BE2C (cell line): Measurements from ENCODE around the gene CYBA.

Source experiments
- DNase-seq: peaks from one replicate; pipeline ENCODE4 v3.0.0-alpha.2; 2020
- H3K27me3 ChIP-seq: fragments of 250-450 bp; sonication (Bioruptor Pico); 2 replicates; pipeline ENCODE4 v1.5.1; 2020; ENCODE audit warnings: mild to moderate bottlenecking
- H3K36me3 ChIP-seq: fragments of 250-450 bp; sonication (Bioruptor Pico); 2 replicates; pipeline ENCODE4 v1.5.1; 2020; ENCODE audit warnings: mild to moderate bottlenecking
- H3K4me1 ChIP-seq: fragments of 250-450 bp; sonication (Bioruptor Pico); 2 replicates; pipeline ENCODE4 v1.5.1; 2020
- H3K4me3 ChIP-seq: 2 replicates; pipeline ENCODE4 v1.5.1; 2011; ENCODE audit warnings: low read depth, low read length
- H3K9me3 ChIP-seq: fragments of 250-450 bp; sonication (Bioruptor Pico); 2 replicates; pipeline ENCODE4 v1.5.1; 2020
- TF ChIP-seq, protein P1 (sequence below): IDR thresholded peaks from 2 replicates; pipeline ENCODE4 v1.5.1; 2012; ENCODE audit warnings: mild to moderate bottlenecking, low read depth, low read length

CYBA gene

DNA sequence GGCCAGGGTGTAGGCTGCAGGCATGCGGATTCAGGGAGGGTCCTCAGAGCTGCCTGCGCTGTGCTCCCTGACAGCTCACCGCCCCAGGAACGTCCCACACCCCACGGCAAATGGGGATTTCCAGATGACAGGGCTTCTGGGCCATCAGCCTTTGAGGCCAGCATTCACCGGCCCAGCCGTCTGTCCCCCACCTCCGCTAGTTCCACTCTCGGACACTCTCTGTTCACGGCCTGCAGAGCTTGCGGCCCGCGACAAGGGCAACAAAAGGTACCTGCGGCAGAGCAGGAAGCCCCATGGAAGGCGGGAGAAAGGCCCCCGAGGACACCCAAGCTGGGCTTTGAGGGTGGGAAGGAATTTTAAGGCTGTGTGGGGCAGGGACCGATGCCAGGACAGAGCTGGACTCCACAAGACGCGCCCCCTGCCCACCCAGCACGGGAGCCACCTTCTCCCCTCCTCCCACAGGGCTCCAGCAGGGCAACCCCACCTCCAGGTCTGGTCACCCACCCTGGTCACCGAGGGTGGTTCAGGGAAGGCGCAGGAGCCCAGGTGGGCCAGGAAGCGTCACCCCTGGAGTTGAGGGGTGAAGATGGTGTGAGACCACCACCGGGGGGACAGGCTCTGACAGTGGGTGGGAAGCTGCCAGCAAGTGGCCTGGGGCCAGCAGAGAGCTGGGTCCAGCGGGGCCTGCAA lies 5.6 kb upstream of the CYBA start:
- H3K4me1 ChIP-seq = no peaks in the 10 kb centered on the region
- TF ChIP-seq, protein P1, sequence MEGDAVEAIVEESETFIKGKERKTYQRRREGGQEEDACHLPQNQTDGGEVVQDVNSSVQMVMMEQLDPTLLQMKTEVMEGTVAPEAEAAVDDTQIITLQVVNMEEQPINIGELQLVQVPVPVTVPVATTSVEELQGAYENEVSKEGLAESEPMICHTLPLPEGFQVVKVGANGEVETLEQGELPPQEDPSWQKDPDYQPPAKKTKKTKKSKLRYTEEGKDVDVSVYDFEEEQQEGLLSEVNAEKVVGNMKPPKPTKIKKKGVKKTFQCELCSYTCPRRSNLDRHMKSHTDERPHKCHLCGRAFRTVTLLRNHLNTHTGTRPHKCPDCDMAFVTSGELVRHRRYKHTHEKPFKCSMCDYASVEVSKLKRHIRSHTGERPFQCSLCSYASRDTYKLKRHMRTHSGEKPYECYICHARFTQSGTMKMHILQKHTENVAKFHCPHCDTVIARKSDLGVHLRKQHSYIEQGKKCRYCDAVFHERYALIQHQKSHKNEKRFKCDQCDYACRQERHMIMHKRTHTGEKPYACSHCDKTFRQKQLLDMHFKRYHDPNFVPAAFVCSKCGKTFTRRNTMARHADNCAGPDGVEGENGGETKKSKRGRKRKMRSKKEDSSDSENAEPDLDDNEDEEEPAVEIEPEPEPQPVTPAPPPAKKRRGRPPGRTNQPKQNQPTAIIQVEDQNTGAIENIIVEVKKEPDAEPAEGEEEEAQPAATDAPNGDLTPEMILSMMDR = no peak
- no peak for DNase-seq
- H3K9me3 ChIP-seq = no peaks in the 10 kb centered on the region
- H3K4me3 ChIP-seq = no peak overlapping the region
- H3K36me3 ChIP-seq = peaks cover 16% of the 10 kb centered on the region
- no peaks in the 10 kb centered on the region for H3K27me3 ChIP-seq

DNA sequence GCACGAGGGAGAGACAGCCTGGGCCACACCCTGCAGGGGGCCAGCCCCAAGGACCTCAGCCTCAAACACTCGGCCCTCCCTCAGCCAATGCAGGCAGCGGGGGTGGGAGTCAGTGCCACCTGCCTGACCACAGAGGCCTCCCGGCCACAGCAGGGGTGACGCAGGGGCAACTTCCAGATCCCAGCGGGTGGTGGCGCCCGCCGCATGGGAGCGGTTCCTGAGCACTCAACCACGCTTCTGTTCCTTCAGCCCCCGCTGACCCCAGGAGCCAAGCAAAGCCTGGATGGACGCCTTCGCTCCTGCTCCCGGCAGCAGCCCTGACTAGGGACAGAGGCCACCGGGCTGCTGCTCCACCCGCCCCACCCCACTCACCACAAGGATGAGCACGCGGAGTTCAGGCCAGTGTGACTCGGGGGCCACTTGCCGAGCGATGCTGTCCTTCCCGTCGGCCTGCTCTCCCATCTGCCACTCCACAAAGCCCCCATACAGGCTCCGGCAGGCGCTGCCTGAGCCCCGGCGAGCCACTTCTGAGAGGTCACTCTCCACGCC lies 5.0 kb upstream of the CYBA start:
- DNase-seq = no peak
- Histone ChIP-seq H3K4me1 (no peaks in the 10 kb centered on the region), H3K9me3 (no peaks in the 10 kb centered on the region), H3K4me3 (no peak overlapping the region), H3K36me3 (peaks cover 16% of the 10 kb centered on the region), H3K27me3 (no peaks in the 10 kb centered on the region)
- TF ChIP-seq, protein P1 = no peak

DNA sequence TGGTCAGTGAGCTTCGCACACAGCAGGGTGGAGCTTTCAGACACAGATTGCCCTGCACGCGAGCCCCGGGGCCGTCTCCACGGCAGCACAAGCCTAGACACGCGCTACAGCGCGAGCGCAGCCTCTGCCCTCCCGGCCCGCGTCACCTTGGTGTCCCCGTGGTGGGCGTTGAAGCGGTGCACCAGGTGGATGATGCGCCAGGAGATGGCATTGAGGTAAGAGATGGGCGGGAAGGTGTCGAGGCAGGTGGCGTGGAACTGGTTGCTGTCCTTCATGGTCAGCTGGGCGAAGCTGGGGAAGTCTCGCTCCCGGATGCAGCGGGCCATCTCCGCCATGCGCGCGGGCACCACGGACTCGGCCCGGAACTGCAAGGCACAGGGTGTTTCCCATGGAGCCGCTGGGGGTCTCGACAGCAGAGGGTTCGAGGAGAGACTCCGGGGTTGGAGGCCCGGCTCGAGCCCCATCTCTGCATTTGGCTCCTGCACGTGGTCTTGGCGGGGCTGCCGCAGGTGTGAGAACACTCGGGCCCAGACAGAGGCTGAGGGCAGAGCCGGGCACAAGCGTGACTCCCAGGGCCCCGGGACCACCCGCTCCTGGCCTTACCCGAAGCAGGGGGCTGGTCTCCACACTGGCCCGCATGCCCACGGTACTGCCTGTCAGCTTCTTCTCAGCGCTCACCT lies 4.3 kb upstream of the CYBA start:
- H3K36me3 ChIP-seq = peaks cover 16% of the 10 kb centered on the region
- H3K4me1 ChIP-seq = no peaks in the 10 kb centered on the region
- H3K27me3 ChIP-seq = no peaks in the 10 kb centered on the region
- DNase-seq = no peak
- no peak overlapping the region for H3K4me3 ChIP-seq
- TF ChIP-seq, protein P1 = no peak
- no peaks in the 10 kb centered on the region for H3K9me3 ChIP-seq

DNA sequence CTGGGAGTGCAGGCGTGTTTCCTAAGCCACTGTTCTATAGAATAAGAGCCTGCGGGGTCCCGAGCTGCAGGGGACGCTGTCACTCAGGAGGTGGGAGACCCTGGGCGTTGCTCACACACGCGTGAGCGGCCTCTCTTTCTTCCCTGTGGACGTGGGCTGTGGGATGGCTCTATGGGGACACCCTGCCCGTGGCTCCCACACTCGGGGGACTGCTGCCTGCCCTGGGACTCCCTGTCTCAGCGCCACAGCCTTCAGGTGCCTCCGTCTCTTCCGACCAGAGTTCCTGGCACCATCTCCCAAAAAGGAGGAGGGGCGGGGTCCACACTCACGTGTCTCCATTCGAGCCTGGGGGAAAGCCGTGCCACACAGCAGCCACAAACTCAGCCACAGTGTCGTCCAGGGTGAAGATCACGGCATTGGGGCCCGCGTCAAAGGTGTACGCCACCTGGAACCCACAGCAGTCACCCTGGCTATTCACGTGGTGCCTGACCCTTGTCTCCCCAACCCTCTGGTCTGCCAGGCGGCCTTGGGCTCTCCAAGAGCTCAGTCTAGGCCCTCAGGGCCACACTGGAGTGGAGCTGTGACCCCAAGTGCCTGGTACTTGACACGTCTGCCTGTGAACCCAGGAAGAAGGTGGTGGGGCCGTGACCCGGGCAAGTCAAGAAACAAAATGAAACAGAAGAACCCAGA lies 3.7 kb upstream of the CYBA start:
- DNase-seq = no peak
- TF ChIP-seq, protein P1 = no peak
- no peaks in the 10 kb centered on the region for H3K9me3 ChIP-seq
- H3K36me3 ChIP-seq = peaks cover 16% of the 10 kb centered on the region
- peaks cover 3% of the 10 kb centered on the region; the same call in 1 of the 2 replicates for H3K4me1 ChIP-seq
- no peak overlapping the region for H3K4me3 ChIP-seq
- no peaks in the 10 kb centered on the region for H3K27me3 ChIP-seq

DNA sequence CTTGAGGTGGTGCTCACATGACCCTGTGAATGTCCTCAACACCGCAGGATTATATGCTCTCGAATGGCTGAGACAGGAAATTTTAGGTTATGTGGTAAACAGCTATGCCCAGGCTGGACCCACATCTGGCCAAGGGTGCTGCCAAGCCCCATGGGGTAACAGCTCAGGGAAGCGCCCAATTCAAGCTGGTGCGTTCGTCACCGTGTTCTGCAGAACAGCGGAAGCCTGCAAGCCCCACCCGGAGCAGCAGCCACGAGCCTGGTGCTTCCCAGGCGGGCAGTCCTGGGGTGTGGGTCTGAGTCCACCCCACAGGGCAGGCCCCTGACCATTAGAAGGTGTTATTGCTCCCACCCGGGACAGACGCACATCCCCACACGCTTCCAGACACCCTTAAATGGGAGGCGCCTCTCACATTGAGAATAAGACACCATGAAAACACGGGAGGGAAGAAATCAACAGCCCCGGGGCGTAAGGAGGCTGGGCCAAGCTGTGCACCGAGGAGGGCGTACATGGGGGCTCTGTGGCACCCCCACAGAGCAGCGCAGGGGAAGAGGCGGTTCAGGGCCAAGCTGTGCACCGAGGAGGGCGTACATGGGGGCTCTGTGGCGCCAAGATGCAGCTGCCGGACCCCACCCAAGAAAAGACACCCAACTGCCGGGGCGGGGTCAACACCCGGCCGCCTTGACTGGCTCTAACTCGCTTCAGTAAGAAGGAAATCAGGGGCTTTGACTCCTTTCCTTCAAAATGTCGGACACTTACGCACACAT lies 2.9 kb upstream of the CYBA start:
- no peaks in the 10 kb centered on the region for H3K27me3 ChIP-seq
- no peak overlapping the region for H3K4me3 ChIP-seq
- H3K4me1 ChIP-seq = peaks cover 3% of the 10 kb centered on the region; the same call in 1 of the 2 replicates
- TF ChIP-seq, protein P1 = no peak
- no peaks in the 10 kb centered on the region for H3K9me3 ChIP-seq
- peaks cover 16% of the 10 kb centered on the region for H3K36me3 ChIP-seq
- no peak for DNase-seq
